Stimulated activated CD4-positive, alpha-beta T cell treated with anti-CD3 and anti-CD28 coated beads, TNF-alpha, amount 100 ng/mL, for 48 hours (primary cell): ENCODE data around the gene RETREG1.
"Not testable (repeated sequence)": the region's sequence is repeated elsewhere in the genome, so short reads cannot be mapped to it uniquely, and the experiment has no call there.

ENCODE experiments used
- DNase-seq, 3 donors: peaks; one replicate each; pipeline ENCODE4 v3.0.0-alpha.2; 2020; ENCODE audit warnings: low read depth in 3 of 3

RETREG1 gene

GRCh38 chr5:16615741-16616535 lies 859 bp downstream of the RETREG1 start:
- no peak for DNase-seq

- DNase-seq: no peak
These were observed 4.8 kb downstream of the RETREG1 start for GRCh38 chr5:16612007-16612406.

GRCh38 chr5:16610896-16611295 lies 5.9 kb downstream of the RETREG1 start:
- DNase-seq: not testable (repeated sequence)

GRCh38 chr5:16609412-16609811 lies 7.4 kb downstream of the RETREG1 start:
- no peak for DNase-seq

GRCh38 chr5:16606628-16607027 lies 10.2 kb downstream of the RETREG1 start:
- no peak for DNase-seq

GRCh38 chr5:16603701-16604100 lies 13.1 kb downstream of the RETREG1 start:
- no peak for DNase-seq

- DNase-seq: no peak
These were observed 13.5 kb downstream of the RETREG1 start for GRCh38 chr5:16603295-16603694.

GRCh38 chr5:16602182-16602581 lies 14.6 kb downstream of the RETREG1 start:
- DNase-seq: no peak

- no peak for DNase-seq
These were observed 15.9 kb downstream of the RETREG1 start for GRCh38 chr5:16600946-16601345.

GRCh38 chr5:16600397-16600796 lies 16.4 kb downstream of the RETREG1 start:
- DNase-seq: no peak

- DNase-seq: no peak
These were observed 18.7 kb downstream of the RETREG1 start for GRCh38 chr5:16597946-16598694.

- no peak for DNase-seq
These were observed 20.2 kb downstream of the RETREG1 start for GRCh38 chr5:16596581-16596940.

- no peak for DNase-seq
These were observed 20.8 kb downstream of the RETREG1 start for GRCh38 chr5:16595881-16596580.

GRCh38 chr5:16593628-16594027 lies 23.2 kb downstream of the RETREG1 start:
- DNase-seq: no peak

GRCh38 chr5:16593013-16593412 lies 23.8 kb downstream of the RETREG1 start:
- no peak for DNase-seq

GRCh38 chr5:16592255-16592654 lies 24.5 kb downstream of the RETREG1 start:
- no peak for DNase-seq

- no peak for DNase-seq
These were observed 26.1 kb downstream of the RETREG1 start for GRCh38 chr5:16590685-16591084.

GRCh38 chr5:16589658-16590057 lies 27.1 kb downstream of the RETREG1 start:
- no peak for DNase-seq

- DNase-seq: no peak
These were observed 28.2 kb downstream of the RETREG1 start for GRCh38 chr5:16588434-16589214.

GRCh38 chr5:16586556-16586955 lies 30.2 kb downstream of the RETREG1 start:
- DNase-seq: no peak

GRCh38 chr5:16585041-16585667 lies 31.6 kb downstream of the RETREG1 start:
- no peak for DNase-seq
